NCI-H82 treated with DMSO at 0.1 percent for 48 hours (cell line): ENCODE data around the gene SLC2A3.
"Not testable (repeated sequence)": the region's sequence is repeated elsewhere in the genome, so short reads cannot be mapped to it uniquely, and the experiment has no call there.

Experiments
- DNase-seq: peaks from one replicate; lab custom pipeline; 2025; ENCODE audit not compliant: unreplicated experiment; lab: John Stamatoyannopoulos, UW

SLC2A3 gene

DNA sequence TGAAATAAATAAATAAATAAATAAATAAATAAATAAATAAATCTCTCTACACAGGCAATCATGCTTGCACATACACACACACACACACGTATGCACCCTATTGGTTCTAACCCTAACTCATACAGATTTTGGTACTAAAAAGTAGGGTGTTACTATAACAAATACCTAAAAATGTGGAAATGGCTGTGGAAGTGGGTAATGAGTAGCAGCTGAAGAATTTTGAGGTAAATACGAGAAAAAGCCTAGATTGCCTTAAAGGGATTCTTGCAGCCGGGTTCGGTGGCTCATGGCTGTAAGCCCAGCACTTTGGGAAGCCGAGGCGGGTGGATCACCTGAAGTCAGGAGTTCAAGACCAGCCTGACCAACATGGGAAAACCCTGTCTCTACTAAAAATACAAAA lies 15.7 kb upstream of the SLC2A3 start:
- DNase-seq: no peak

DNA sequence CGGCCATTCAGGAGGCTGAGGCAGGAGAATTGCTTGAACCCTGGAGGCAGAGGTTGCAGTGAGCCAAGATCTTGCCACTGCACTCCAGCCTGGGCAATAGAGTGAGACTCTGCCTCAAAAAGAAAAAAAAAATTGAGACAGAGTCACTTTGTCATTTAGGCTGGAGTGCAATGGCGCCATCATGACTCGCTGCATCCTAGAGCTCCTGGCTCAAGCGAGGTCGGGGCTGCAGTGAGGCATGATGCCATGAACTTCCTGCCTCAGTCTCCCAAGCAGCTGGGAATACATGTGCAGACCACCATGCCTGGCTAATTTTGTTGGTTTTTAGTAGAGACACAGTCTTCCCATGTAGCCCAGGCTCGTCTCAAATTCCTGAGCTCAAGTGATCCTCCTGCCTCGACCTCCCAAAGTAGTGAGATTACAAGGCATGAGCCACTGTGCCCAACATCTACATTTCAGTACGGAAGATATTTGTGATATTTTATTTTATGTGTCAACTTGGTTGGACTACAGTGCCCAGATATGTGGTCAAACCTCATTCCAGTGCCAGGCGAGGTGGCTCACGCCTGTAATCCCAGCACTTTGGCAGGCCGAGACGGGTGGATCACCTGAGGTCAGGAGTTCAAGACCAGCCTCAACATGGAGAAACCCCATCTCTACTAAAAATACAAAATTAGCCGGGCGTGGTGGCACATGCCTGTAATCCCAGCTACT lies 14.4 kb upstream of the SLC2A3 start:
- not testable (repeated sequence) for DNase-seq

- no peak for DNase-seq
These were observed 12.7 kb upstream of the SLC2A3 start for GRCh38 chr12:7948589-7949260.

DNA sequence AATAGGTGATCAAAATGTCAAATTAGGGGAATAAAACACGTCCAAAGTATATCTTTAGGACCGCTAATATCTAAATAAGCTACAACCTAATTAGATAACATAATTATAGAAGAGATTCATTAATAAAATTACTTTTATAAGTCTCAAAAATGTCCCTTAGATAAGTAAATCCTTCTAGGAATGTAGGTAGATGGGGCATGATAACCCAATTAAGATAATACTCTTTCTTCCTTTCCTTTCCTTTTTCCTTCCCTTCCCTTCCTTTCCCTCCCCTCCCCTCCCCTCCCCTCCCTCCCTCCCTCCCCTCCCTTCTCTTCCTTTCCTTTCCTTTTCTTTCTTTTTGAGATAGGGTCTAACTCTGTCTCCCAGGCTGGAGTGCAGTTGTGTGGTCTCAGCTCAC lies 11.0 kb upstream of the SLC2A3 start:
- no peak for DNase-seq

- not testable (repeated sequence) for DNase-seq
These were observed 8.8 kb upstream of the SLC2A3 start for GRCh38 chr12:7944760-7945159.

GRCh38 chr12:7940906-7941305 lies 4.9 kb upstream of the SLC2A3 start:
- DNase-seq: no peak

DNA sequence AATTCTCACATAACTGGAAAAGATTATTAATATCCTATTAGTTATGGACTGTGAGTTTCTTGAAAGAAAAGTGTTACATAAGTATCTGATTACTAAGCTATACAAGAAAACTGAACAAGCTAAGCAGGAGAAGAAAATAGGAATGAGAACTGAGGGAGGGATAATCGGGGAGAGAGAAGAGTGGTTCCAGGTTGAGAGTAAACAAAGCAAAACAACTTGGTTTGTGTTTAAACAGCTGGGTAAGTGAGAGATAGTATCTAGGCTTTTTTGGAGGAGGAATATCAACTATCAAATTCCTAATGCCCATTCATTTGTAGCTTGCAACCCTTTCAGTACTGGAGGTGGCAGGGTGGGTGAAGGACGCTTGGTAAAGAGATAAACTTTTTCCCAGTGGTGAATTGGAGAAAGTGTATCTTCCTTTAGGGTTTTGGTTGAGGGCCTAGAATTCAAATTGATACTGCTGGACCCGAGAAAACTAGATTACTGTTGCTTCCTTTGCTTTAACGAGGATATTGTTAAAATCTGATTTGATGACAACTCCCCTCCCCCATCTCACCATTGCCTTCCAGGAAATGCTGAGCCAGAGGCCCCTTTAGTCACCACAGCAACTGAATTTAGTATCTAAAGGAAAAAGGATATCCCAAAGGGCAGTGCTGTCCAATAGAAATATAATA lies 2.0 kb upstream of the SLC2A3 start:
- DNase-seq: no peak

- DNase-seq: no peak
These were observed 996 bp downstream of the SLC2A3 start for GRCh38 chr12:7934889-7935492.

DNA sequence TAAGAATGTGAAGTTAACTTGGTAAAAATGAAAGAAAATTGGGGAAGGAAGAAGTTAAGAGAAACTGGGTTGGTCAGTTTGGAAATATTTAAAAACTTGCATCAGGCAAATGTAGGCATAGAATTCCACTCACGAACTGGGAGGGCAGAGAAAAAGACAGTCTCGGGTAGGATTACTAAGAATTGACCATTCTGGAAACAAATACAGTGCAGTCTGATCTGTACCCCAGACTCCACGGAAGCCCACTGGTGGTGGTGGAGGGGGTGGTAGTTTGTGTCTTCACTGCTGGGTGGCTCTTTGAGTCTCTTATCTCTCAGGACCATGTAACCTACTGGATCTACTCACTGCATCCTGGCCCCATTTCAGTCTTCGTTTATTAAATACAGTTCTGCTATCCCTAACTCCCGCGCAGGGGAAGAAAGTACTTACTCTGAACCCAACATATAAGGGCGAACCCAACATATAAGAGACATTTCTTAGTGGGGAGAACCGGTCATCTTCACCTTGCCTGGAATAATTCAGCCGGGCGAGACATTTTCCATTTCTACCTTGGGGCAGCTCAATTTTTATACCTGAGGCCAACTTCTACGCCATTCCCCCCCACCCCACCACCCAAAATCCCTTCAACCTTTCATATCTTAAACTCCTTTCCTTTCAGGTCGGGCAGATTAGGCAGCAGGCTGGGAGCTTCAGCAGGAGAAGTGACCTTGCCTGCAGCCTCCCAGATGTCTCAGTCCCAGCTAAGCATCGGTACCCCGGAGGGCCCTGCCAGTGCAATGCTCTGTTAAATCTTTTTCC lies 1.7 kb downstream of the SLC2A3 start:
- DNase-seq: no peak

DNA sequence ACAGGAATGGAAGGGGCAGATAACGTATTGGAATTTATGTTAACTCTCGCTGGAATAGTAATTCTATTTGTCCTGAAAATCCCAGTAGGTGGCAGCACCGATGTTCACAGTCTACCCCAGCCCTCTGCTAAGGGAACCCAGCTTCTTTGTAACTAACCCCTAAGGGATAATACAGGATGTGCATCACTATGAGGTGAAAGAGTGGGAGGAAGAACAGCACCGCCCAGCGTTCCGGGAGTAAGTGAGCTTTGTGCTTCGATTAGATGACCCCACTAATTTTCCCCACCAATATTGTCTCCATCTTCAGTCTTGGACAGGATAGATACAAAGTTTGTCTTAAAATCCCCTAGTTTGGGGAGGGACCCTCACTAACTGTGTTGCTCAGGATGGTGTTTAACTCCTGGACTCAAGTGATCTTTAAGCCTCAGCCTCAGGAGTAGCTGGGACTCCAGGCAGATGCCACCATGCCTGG lies 2.7 kb downstream of the SLC2A3 start:
- DNase-seq: peak; percentile 82

- not testable (repeated sequence) for DNase-seq
These were observed 3.3 kb downstream of the SLC2A3 start for GRCh38 chr12:7932599-7933240.

DNA sequence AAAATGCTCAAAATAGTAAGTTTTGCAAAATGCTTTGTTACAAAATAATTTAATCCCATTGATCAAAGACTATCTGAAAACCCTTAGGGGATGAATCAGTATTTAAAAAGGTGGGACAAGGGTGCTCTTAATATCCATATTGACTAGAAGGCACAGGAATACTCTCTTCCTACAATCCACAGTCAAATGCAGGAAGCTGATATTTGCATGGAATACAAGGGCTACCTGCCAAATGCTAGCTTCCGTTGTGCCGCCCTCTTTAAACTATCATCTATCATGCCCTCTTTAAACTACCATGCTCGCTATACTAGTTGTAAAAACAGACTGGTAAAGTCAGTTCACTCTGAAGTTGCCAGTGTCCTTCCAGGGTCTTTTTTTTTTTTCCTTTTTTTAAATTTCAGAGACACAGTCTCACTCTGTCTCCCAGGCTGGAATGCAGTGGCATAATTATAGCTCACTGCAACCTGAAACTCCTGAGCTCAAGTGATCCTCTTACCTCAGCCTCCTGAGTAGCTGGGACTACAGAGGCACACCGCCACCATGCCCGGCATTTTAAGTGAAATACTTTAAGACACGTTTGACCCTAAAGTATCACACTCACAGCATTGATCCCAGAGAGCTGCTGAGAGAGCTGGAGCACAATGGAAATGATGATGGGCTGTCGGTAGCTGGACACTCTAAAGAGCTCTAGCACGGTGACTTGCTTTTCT lies 6.7 kb downstream of the SLC2A3 start:
- DNase-seq: no peak

DNA sequence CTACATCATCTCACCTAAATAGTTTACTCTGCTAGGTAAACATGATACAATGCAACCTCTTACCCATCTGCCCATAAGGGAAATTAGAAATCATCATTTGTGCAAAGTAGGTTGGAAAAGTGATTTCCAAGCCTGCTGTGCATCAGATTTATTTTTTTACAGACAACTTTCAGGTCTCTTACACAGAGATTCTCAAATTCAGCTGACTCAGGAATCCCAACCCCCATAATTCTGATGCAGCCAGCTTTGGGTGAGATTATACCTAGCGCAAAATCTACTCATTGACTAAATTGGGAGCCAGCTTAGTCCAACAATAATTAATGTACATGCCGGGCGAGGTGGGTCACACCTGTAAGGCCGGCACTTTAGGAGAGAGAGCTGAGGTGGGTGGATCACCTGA lies 8.5 kb downstream of the SLC2A3 start:
- DNase-seq: no peak

- DNase-seq: not testable (repeated sequence)
These were observed 9.8 kb downstream of the SLC2A3 start for GRCh38 chr12:7926068-7926666.

DNA sequence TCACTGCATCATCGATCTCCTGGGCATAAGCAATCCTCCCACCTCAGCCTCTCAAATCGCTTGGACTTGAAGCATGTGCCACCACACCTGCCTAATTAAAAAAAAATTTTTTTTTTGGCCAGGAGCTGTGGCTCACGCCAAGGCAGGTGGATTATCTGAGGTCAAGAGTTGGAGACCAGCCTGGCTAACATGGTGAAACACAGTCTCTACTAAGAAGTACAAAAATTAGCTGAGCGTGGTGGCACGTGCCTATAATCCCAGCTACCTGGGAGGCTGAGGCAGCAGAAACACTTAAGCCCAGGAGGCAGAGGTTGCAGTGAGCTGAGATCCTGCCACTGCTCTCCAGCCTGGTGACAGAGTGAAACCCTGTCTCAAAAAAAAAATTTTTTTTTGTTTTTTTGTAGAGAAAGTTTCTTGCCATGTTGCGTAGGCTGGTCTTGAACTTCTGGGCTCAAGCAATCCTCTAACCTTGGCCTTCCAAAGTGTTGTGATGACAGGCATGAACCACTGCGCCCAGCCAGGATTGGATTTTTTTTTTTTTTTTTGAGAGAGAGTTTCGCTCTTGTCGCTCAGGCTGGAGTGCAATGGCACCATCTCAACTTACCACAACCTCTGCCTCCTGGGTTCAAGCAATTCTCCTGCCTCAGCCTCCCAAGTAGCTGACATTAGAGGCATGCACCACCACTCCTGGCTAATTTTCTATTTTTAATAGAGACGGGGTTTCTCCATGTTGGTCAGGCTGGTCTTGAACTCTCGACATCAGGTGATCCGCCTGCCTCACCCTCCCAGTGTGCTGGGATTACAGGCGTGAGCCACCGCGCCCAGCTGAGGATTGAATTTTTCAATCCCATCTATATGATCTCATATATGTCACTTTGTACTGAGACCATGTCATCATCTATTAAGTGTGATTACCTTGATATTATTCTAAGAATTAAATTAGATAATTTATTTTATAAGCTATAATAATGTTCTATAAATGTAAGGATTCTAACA lies 12.4 kb downstream of the SLC2A3 start:
- no peak for DNase-seq

- DNase-seq: not testable (repeated sequence)
These were observed 14.8 kb downstream of the SLC2A3 start for GRCh38 chr12:7921181-7921580.

DNA sequence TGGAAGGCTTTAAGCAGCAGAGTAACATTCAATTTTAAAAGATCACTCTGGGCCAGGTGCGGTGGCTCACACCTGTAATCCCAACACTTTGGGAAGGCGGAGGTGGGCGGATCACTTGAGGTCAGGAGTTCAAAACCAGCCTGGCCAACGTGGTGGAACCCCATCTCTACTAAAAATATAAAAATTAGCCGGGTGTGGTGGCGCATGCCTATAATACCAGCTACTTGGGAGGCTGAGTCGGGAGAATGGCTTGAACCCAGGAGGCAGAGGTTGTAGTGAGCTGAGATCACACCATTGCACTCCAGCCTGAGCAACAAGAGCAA lies 17.8 kb downstream of the SLC2A3 start:
- DNase-seq: not testable (repeated sequence)
